HG03354 (cell line): ENCODE measurements around the gene TBX6.

ENCODE experiments used
- ATAC-seq: cut with Tn5 transposase; IDR thresholded peaks from one replicate; pipeline ENCODE4 v1.9.1; 2021; ENCODE audit warnings: mild to moderate bottlenecking; ENCODE audit not compliant: unreplicated experiment, poor library complexity, severe bottlenecking

TBX6 gene

GRCh38 chr16:30068750-30069610 lies 22.7 kb downstream of the TBX6 start:
- ATAC-seq = no peak

DNA sequence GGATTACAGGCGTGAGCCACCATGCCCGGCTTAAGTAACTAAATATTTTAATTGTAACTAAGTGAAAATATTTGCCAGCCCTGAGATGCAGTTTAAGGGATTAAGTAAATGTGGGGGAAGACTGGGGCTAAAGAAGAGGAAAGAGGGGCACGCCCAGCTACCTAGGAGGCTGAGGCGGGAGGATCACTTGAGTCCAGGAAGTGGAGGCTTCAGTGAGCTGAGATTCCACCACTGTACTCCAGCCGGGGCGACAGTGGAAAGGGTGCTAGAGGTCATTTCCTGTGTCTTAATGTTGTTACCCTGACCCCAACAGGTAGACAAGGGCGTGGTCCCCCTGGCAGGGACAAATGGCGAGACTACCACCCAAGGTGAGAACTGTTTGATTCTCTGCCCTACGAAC lies 23.4 kb downstream of the TBX6 start:
- ATAC-seq = no peak

- ATAC-seq = no peak
These were observed 24.2 kb downstream of the TBX6 start for GRCh38 chr16:30067584-30067916.

GRCh38 chr16:30066761-30067583 lies 24.8 kb downstream of the TBX6 start:
- ATAC-seq = no peak

- ATAC-seq = peak; percentile 3
These were observed 25.6 kb downstream of the TBX6 start for GRCh38 chr16:30065943-30066760.

- peak; percentile 83 for ATAC-seq
These were observed 26.4 kb downstream of the TBX6 start, which contains the start of gene ALDOA for GRCh38 chr16:30065102-30065942. ALDOA (plus strand) TSS chr16:30065760; CDS start chr16:30066898, 1,138 bp downstream.

DNA sequence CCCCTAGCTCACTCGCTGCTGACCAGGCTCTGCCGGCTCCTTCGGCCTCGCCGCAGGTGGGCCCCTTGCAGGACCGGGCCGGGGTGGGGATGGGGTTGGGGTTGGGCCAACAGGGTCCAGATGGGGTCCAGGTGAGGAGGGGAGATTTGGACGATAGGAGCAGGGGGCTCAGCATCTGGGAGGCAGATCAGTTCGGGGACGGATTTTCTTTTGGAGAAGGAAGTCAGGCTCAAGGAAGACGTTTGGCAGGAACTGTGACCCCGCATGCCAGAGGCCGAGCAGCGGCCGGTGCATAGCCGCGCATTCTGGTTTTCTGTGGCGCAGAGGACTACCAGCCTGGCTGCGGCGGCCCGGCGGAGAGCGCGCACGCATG lies 27.0 kb downstream of the TBX6 start:
- no peak for ATAC-seq

DNA sequence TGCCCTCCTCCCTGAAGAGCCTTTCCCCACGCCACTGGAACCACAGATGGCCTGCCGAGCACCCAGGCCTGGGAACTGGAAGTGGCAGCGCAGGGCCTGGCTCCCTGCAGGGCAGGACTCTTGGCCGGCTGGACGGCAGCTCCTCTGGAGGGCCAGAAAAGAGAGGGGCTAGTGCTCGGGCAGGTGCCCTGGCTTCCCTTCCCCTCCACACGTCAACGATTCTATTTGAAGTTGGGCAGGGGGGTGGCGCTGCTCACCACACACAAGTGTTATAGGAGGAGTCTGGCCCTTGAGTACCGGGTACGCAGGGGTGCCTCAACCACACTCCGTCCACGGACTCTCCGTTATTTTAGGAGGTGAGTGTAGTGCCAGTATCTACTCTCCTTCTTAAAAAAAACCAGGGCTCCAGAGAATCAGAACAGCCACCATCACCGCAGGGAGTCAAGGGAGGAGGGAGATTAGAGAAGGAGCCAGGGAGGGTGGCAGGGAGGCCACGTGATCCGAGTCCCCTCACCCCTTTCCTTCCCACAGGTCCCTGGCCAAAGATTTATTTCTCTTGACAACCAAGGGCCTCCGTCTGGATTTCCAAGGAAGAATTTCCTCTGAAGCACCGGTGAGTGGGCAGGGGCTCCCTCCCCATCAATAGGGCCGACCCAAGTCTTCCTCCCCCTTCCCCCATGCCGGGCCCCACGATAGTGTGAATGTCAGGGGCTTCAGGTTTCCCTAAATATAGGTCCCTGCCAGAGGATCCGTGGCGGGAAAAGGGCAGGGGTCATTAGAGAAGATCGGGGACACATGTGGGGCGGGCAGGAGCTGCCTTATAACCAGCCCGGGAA lies 27.6 kb downstream of the TBX6 start:
- ATAC-seq = peak; percentile 30

- ATAC-seq = no peak
These were observed 28.3 kb downstream of the TBX6 start for GRCh38 chr16:30063278-30063892.

DNA sequence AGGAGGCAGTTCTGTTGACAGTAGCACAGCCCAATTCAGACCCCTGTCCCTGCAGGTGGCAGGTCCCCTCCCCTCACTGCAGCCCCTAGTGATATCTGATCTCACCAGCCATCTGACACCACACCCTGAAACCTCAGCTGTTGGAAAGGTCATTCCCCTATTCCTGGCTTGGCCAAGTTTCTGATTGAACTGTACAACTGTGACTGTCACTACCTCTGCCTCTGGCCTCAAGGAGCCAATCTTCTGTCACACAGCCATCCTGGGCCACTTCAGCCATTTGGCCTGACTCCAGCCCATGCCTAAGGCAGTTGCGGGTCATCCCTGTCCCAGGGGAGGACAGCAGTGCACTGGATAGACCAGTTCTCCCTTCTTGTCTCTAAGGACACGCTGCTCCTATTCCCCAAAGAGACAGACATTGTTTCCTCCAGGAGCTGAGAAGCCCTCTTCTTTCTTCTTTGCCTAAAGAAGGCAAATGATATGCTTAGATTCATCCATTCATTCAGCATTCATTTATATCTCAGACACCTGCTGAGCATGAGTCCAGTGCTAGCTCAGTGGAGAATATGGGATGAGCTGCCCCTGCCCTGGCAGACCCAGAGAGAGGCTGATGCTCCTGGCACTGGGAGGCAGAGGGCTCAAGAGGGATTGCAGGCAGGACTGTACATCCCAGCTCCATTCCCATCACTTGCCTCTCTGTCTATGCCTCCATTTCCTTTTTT lies 30.7 kb downstream of the TBX6 start:
- no peak for ATAC-seq

DNA sequence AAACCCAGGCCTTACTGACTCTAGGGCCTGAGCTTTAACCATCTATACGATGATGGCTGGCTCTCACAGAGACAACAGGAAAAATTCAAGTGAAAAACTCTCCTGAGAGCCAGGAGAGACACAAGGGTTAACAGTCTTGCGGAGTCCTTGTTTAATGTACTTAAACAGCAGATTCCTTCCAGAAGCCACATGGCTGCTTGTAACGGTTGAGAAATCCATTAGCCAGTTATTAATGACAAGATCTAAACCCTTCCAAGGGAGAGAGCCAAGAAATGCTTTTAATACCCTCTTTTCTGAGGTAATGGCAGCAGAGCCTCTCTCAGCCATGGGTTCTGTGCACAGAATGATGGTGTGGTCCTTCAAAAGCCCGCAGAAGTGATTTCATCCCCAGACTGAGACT lies 31.4 kb downstream of the TBX6 start:
- no peak for ATAC-seq

- ATAC-seq = peak; percentile 49
These were observed 36.7 kb downstream of the TBX6 start for GRCh38 chr16:30054959-30055553.

DNA sequence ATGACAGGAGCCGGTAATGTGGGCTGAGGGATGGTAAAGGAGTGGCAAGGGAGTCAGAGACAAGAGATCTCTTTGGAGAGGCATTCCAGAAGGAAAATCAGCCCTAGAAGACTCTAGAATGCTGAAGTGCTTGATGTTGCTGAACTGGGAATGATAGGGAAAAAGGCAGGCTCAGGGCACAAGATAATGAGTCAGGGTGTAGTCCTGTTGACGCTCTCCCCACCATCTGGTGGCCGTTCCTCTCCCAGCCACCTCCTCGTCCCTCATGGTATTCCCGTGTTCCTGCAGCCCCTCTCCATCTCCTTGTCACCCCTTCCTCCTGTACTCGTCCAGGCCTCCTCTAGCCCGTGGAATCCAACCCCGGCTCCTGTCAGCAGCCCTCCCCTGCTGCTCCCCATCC lies 37.3 kb downstream of the TBX6 start:
- no peak for ATAC-seq

DNA sequence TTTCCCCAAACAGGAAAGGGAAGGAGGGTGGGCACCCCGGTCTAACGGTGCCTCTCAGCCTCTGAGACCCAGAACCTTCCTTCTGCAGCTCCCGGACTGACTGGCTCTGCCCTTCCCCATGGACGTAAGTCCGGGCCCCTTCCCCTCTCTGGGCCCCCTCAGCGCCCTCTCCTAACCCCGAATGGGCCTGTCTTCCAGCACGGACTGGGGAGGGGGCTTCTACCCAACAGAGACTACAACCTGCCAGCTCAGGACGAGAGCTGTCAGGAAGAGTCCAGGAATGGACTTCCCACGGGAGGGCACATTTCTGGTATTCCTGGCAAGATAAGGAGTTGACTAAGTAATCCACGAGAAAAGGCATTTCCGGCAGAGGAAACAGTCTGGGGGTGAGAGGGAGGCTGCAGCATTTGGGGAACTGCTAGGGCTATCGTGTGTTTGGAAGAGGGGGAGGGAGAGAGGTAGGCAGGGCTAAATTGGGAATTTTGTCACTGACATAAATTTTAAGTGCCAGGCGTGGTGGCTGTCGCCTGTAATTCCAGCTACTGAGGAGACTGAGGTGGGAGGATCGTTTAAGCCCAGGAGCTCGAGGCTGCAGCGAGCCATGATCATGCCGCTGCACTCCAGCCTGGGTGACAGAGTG lies 38.2 kb downstream of the TBX6 start:
- no peak for ATAC-seq

DNA sequence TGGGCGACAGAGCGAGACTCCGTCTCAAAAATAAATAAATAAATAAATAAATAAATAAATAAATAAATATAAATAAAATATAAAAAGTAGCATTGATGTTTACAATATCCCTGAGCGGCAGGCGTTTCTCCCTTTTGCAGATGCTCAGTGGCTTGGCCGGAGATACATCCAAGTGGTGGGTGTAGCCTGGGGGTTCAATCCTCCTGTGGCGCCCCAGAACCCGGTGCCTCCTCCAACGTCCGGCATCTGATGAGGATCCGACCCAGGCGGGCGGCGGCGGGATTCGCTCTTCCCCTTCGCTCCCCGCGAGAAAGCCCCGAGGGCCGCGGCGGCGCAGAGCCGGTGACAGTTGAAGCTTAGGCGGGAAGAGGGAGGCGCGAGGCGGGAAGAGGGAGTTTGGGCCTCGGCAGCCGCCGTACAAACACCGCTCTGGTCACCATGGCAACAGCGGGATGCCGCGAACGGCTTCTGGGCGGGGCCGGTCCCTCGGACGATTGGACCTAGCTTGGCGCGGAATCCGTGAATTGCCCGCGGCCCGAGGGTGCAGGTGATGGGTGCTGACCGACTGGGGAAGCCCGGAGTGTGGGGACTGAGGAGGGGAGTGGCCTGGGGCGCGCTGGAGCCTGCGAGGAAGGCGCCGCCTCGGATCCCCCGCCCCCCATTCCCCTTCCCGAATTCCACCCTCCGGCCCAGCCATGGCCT lies 38.9 kb downstream of the TBX6 start:
- ATAC-seq = no peak

DNA sequence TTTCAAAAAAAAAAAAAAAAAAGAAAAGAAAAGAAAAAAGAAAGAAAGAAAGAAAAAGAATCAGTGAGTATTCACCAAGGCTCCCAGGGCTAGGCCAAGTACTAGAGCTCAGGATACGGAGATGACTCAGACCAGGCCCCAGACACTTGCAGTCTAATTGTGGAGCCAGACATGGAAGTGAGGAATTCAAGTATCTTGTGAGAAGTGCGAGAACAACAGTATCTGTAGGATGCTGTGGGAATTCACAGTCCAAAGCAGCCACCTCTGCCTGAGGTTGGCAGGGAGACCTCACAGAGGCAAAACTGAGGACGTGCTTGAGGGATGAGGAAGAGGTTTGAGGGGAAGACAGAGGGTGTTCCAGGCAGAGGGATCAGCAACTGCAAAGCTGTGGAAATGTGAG lies 40.2 kb downstream of the TBX6 start:
- ATAC-seq = no peak
